HepG2 (cell line): ENCODE results near the gene ROBO3. TPM values are rescaled to one million over a fixed set of nuclear protein-coding genes. Genes with fewer than 3 reads are reported as not detected.
A peak's percentile ranks its signal among the peaks of the same experiment; 100 is the strongest.

ENCODE experiments used
- ATAC-seq: fragments of 200-7000 bp; cut with Tn5 transposase; 3 replicates; pipeline ENCODE4 v1.9.1; 2020; ENCODE audit warnings: mild to moderate bottlenecking, moderate library complexity
- BruUV-seq: library from RNA; stranded (reverse); fragments of 400-500 nt; replicated peaks from 2 replicates; lab custom pipeline; 2021; lab: Mats Ljungman, UMichigan
- CTCF ChIA-PET: fragments of 300-600 bp; formaldehyde crosslinking; extraction: SDS; loops from one replicate; lab custom pipeline; 2021; ENCODE audit warnings: low total read pairs, inconsistent platforms, low intra/inter-chr PET ratio; lab: Yijun Ruan, JAX
- POLR2A ChIA-PET: fragments of 350-600 bp; sonication (Branson Sonifier 250); formaldehyde crosslinking; loops from one replicate; lab custom pipeline; 2020; ENCODE audit warnings: antibody characterized with exemption, inconsistent platforms; lab: Yijun Ruan, JAX
- DNase-seq: peaks from one replicate; pipeline ENCODE4 v3.0.0-alpha.2; 2015; ENCODE audit warnings: low spot score
- FAIRE-seq: peaks from 3 replicates; lab custom pipeline; 2011; peaks lifted over from hg19 to GRCh38; lab: Jason Lieb, UNC
- H2AFZ ChIP-seq: one replicate; pipeline ENCODE4 v1.6.1; 2011; ENCODE audit warnings: low read length, inconsistent platforms
- H3K27ac ChIP-seq: fragments of 300-600 bp; 3 replicates; pipeline ENCODE4 v1.8.0; 2011; ENCODE audit warnings: mixed run types, mild to moderate bottlenecking, mixed read lengths, low read length, inconsistent platforms; ENCODE audit not compliant: insufficient read depth; ENCODE audit errors: extremely low read length
- H3K27me3 ChIP-seq, 2 experiments: fragments of 200-600 bp in 1 of 2; 2 replicates in 1 of 2; 3 replicates in 1 of 2; pipeline versions ENCODE4 v1.6.0 to v1.8.0; 2011; ENCODE audit warnings: low read length in 2 of 2, mild to moderate bottlenecking in 2 of 2, moderate library complexity in 2 of 2, inconsistent platforms in 1 of 2; ENCODE audit not compliant: insufficient read depth in 2 of 2, control insufficient read depth in 1 of 2
- H3K36me3 ChIP-seq, 2 experiments: fragments of 200-600 bp in 1 of 2; replicated peaks in 1 of 2; 2 replicates in 1 of 2; 3 replicates in 1 of 2; pipeline versions ENCODE4 v1.5.1 to v1.8.0; 2011; ENCODE audit warnings: low read length in 2 of 2, inconsistent platforms in 1 of 2; ENCODE audit not compliant: insufficient read depth in 2 of 2, control insufficient read depth in 1 of 2
- H3K4me1 ChIP-seq: 2 replicates; pipeline ENCODE4 v1.5.1; 2012; ENCODE audit warnings: low read length, inconsistent platforms; ENCODE audit not compliant: insufficient read depth
- H3K4me2 ChIP-seq: 2 replicates; pipeline ENCODE4 v1.6.0; 2011; ENCODE audit warnings: low read depth, low read length, inconsistent platforms
- H3K4me3 ChIP-seq, 3 experiments: fragments of 200-600 bp in 1 of 3; sonication (generic), shearing (Covaris generic) in 1 of 3; replicated peaks in 1 of 3; 2 replicates each; pipeline ENCODE4 v1.5.1; 2011 to 2016; ENCODE audit warnings: low read length in 3 of 3, inconsistent platforms in 2 of 3, low read depth in 2 of 3, mild to moderate bottlenecking in 2 of 3, control low read depth in 1 of 3, mixed read lengths in 1 of 3; ENCODE audit not compliant: insufficient read depth in 1 of 3
- H3K79me2 ChIP-seq: one replicate; pipeline ENCODE4 v1.6.1; 2011; ENCODE audit warnings: low read length, inconsistent platforms; ENCODE audit not compliant: insufficient read depth
- H3K9ac ChIP-seq: 2 replicates; pipeline ENCODE4 v1.6.0; 2011; ENCODE audit warnings: mild to moderate bottlenecking, low read depth, low read length, inconsistent platforms; ENCODE audit not compliant: insufficient read depth
- H3K9me3 ChIP-seq: 2 replicates; pipeline ENCODE4 v1.5.1; 2012; ENCODE audit warnings: mild to moderate bottlenecking, low read length
- H4K20me1 ChIP-seq: 2 replicates; pipeline ENCODE4 v1.6.0; 2011; ENCODE audit warnings: inconsistent platforms, mild to moderate bottlenecking, low read length, moderate library complexity; ENCODE audit not compliant: insufficient read depth
- CEBPB ChIP-seq: IDR thresholded peaks from 2 replicates; pipeline ENCODE4 v1.6.1; 2011; ENCODE audit warnings: low read depth, low read length, improper control_type of control experiment, borderline replicate concordance
- CEBPG ChIP-seq: IDR thresholded peaks from 2 replicates; pipeline ENCODE4 v1.6.1; 2016
- FOSL2 ChIP-seq: sonication (generic); formaldehyde crosslinking; IDR thresholded peaks from 2 replicates; pipeline ENCODE4 v1.4.0; 2020; ENCODE audit warnings: missing genetic modification reagents
- FOXA1 ChIP-seq, 2 experiments: fragments of 450-650 bp in 1 of 2; sonication (generic) in 1 of 2; formaldehyde crosslinking in 1 of 2; IDR thresholded peaks; 2 replicates each; pipeline versions ENCODE4 v1.4.0 to v1.6.1; 2016 to 2020; ENCODE audit warnings: missing genetic modification reagents in 1 of 2
- FOXA3 ChIP-seq: IDR thresholded peaks from 2 replicates; pipeline ENCODE4 v1.6.1; 2016; ENCODE audit warnings: missing genetic modification reagents, missing compliant biosample characterization
- HMG20A ChIP-seq: IDR thresholded peaks from 2 replicates; pipeline ENCODE4 v1.6.1; 2016; ENCODE audit warnings: borderline replicate concordance
- MEIS1 ChIP-seq: sonication (generic); formaldehyde crosslinking; IDR thresholded peaks from 2 replicates; pipeline ENCODE4 v1.9.0; 2021; ENCODE audit warnings: mild to moderate bottlenecking, missing genetic modification reagents, moderate library complexity, borderline replicate concordance
- POLR2G ChIP-seq: fragments of 200-400 bp; formaldehyde crosslinking; IDR thresholded peaks from 2 replicates; pipeline ENCODE4 v1.6.1; 2018; ENCODE audit warnings: mild to moderate bottlenecking, low read depth, low read length, moderate library complexity
- RBM22 ChIP-seq: fragments of 200-400 bp; formaldehyde crosslinking; optimal IDR thresholded peaks from 2 replicates; pipeline ENCODE3; 2017; ENCODE audit warnings: mild to moderate bottlenecking, low read length, moderate library complexity
- ZC3H13 ChIP-seq: sonication (generic); formaldehyde crosslinking; IDR thresholded peaks from 2 replicates; pipeline ENCODE4 v1.8.1; 2023; ENCODE audit warnings: mild to moderate bottlenecking, missing genetic modification reagents, moderate library complexity
- ZKSCAN1 ChIP-seq: fragments of 150-350 bp; IDR thresholded peaks from 2 replicates; pipeline ENCODE4 v1.6.1; 2014; ENCODE audit warnings: low read length
- ZNF563 ChIP-seq: sonication (generic); formaldehyde crosslinking; IDR thresholded peaks from 2 replicates; pipeline ENCODE4 v1.8.0; 2022; ENCODE audit warnings: mild to moderate bottlenecking, moderate library complexity, missing genetic modification reagents
- ZNF644 ChIP-seq: IDR thresholded peaks from 2 replicates; pipeline ENCODE4 v1.6.1; 2016; ENCODE audit warnings: low read depth
- WGBS: methylation state at CpG from one replicate; pipeline ENCODE4 v1.1.6; 2017; ENCODE audit warnings: low lambda C conversion rate; 5-methylcytosine and 5-hydroxymethylcytosine counted together
- in situ Hi-C: cut with HindIII; loops from 2 replicates; pipeline ENCODE4 v1.10.0; 2017; ENCODE audit warnings: low pct_unique_long_range_greater_than_20kb; ENCODE audit not compliant: extremely low pct_ligation_motif_present
- intact Hi-C: fragments of 100-400 bp; cut with micrococcal nuclease; formaldehyde crosslinking; loops from one replicate; pipeline ENCODE4 v1.10.0; 2022; ENCODE audit not compliant: unreplicated experiment
- polyA plus RNA-seq, 8 experiments: library from polyadenylated mRNA; depleted of rRNA in 3 of 8; stranded (reverse) in 7 of 8; unstranded in 1 of 8; fragments of >200 nt; fragmentation: Illumina TruSeq in 4 of 8; extraction: Trizol in 4 of 8; gene quantifications; 2 replicates each; pipeline versions ENCODE4 v1.2.1 to v1.2.3, GENCODE V29; 2011 to 2016; ENCODE audit warnings: low read depth in 4 of 8, missing spikeins in 1 of 8, mixed read lengths in 1 of 8; ENCODE audit not compliant: insufficient read depth in 1 of 8
- total RNA-seq, 5 experiments: library from RNA; depleted of rRNA; stranded (reverse); fragments of >200 nt; fragmentation: Illumina TruSeq; extraction: Trizol; gene quantifications; 2 replicates each; pipeline ENCODE4 v1.2.3, GENCODE V29; 2016; ENCODE audit warnings: low read depth in 1 of 5
- TF ChIP-seq, protein P1 (sequence below): sonication (generic); formaldehyde crosslinking; IDR thresholded peaks from 2 replicates; pipeline ENCODE4 v1.5.0; 2020; ENCODE audit warnings: mild to moderate bottlenecking, missing genetic modification reagents, moderate library complexity
- TF ChIP-seq, protein P2 (sequence below): sonication (generic); formaldehyde crosslinking; IDR thresholded peaks from 2 replicates; pipeline ENCODE4 v1.4.0; 2020; ENCODE audit warnings: missing genetic modification reagents
- TF ChIP-seq, protein P3 (sequence below), 2 experiments: fragments of 450-650 bp in 1 of 2; sonication (generic) in 1 of 2; formaldehyde crosslinking; IDR thresholded peaks; 2 replicates each; pipeline versions ENCODE4 v1.5.0 to v1.8.0; 2020 to 2022; ENCODE audit warnings: mild to moderate bottlenecking in 1 of 2, missing genetic modification reagents in 1 of 2
- TF ChIP-seq, protein P4 (sequence below): sonication (generic); formaldehyde crosslinking; IDR thresholded peaks from 2 replicates; pipeline ENCODE4 v1.4.0; 2020; ENCODE audit warnings: missing genetic modification reagents
- TF ChIP-seq, protein P5 (sequence below): sonication (generic); IDR thresholded peaks from 2 replicates; pipeline ENCODE4 v1.6.1; 2016; ENCODE audit warnings: low read depth, borderline replicate concordance

ROBO3 gene
- total and polyA plus RNA-seq, 2 of the 13 experiments (the other 11 are each of a cell fraction or from before 2014, with no cell fraction given): 0.07 to 2.4 TPM

DNA sequence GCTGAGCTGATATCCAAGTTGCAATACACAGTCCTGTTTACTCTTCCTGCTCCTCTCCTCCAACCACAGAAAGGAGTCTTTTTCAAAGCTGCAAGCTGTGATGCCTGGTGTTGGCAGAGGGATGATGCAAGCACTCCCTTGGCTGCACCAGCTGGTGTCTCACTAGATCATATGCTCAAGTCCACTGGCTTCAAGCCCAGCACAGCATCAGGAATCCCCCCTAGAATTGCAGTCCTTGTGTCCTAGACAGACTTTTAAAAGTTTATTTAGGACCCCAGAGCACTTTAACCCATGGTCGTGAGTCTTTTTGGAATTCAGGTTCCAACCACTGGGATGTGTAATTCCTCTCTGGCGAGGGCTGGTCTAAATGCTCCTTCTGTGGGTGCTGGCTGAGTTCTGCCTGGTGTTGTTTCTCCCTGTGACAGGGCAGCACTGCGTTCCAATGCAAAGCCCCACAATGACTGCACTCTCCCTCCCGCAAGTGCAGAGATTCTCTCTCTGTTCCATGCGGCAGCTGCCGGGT lies 51.9 kb downstream of the ROBO3 start:
- ATAC-seq: peak; percentile 66
- no peaks in the 10 kb centered on the region for H4K20me1 ChIP-seq
- H3K9ac ChIP-seq: no peak overlapping the region
- intact Hi-C loops (no loop called here), in situ Hi-C loops (no loop called here)
- no peak for FAIRE-seq
- CTCF ChIA-PET: no interaction called here
- no peak overlapping the region for H3K4me2 ChIP-seq
- DNase-seq: peak; percentile 16
- no peaks in the 10 kb centered on the region for H3K27me3 ChIP-seq
- peaks cover 1 to 10% of the 10 kb centered on the region in 2 experiments for H3K36me3 ChIP-seq
- no peak overlapping the region for H2AFZ ChIP-seq
- H3K27ac ChIP-seq: no peak overlapping the region
- no TSS peak for BruUV-seq
- H3K9me3 ChIP-seq: peaks cover 7% of the 10 kb centered on the region
- no peak overlapping the region for H3K4me3 ChIP-seq
- H3K79me2 ChIP-seq: no peaks in the 10 kb centered on the region
- WGBS: 90% methylated on average over 6 of the region's 6 CpGs
- POLR2A ChIA-PET: interaction anchor here (1.4 kb wide), 1 partner anchor 37 kb away, joined by 3 read pairs; the partner anchor contains the start of gene CCDC15
- peaks cover 19% of the 10 kb centered on the region for H3K4me1 ChIP-seq
- TF ChIP-seq CEBPG (peak; percentile 87), POLR2G (peak; percentile 44; the same call in 1 of the 2 replicates), ZKSCAN1 (no peak), FOSL2 (CRISPR knock-in tag) (peak; percentile 16; the same call in 1 of the 2 replicates), ZC3H13 (CRISPR knock-in tag) (0 out of 2 replicates have a peak, but pooled peaks have one; percentile 11), MEIS1 (CRISPR knock-in tag) (no peak), HMG20A (no peak), ZNF563 (CRISPR knock-in tag) (peak; percentile 90; the same call in 1 of the 2 replicates), ZNF644 (CRISPR knock-in tag) (peak; percentile 63), CEBPB (peak; percentile 53; the same call in 1 of the 2 replicates), FOXA3 (CRISPR knock-in tag) (peak; percentile 57), FOXA1 (IDR thresholded peaks at IDR 0.05) (no peak), FOXA1 (CRISPR knock-in tag; IDR thresholded peaks at IDR 0.05) (peak; percentile 52; the same call in 1 of the 2 replicates), RBM22 (peak; percentile 77)
- TF ChIP-seq, protein P1, sequence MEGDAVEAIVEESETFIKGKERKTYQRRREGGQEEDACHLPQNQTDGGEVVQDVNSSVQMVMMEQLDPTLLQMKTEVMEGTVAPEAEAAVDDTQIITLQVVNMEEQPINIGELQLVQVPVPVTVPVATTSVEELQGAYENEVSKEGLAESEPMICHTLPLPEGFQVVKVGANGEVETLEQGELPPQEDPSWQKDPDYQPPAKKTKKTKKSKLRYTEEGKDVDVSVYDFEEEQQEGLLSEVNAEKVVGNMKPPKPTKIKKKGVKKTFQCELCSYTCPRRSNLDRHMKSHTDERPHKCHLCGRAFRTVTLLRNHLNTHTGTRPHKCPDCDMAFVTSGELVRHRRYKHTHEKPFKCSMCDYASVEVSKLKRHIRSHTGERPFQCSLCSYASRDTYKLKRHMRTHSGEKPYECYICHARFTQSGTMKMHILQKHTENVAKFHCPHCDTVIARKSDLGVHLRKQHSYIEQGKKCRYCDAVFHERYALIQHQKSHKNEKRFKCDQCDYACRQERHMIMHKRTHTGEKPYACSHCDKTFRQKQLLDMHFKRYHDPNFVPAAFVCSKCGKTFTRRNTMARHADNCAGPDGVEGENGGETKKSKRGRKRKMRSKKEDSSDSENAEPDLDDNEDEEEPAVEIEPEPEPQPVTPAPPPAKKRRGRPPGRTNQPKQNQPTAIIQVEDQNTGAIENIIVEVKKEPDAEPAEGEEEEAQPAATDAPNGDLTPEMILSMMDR (CRISPR knock-in tag): peak; percentile 42
- TF ChIP-seq, protein P2, sequence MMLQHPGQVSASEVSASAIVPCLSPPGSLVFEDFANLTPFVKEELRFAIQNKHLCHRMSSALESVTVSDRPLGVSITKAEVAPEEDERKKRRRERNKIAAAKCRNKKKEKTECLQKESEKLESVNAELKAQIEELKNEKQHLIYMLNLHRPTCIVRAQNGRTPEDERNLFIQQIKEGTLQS (CRISPR knock-in tag): peak; percentile 73
- TF ChIP-seq, protein P3, sequence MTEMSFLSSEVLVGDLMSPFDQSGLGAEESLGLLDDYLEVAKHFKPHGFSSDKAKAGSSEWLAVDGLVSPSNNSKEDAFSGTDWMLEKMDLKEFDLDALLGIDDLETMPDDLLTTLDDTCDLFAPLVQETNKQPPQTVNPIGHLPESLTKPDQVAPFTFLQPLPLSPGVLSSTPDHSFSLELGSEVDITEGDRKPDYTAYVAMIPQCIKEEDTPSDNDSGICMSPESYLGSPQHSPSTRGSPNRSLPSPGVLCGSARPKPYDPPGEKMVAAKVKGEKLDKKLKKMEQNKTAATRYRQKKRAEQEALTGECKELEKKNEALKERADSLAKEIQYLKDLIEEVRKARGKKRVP (CRISPR knock-in tag; IDR thresholded peaks at IDR 0.05): peak in 1 of 2 experiments; percentile 93; a peak in 2 of 4 replicates
- TF ChIP-seq, protein P4, sequence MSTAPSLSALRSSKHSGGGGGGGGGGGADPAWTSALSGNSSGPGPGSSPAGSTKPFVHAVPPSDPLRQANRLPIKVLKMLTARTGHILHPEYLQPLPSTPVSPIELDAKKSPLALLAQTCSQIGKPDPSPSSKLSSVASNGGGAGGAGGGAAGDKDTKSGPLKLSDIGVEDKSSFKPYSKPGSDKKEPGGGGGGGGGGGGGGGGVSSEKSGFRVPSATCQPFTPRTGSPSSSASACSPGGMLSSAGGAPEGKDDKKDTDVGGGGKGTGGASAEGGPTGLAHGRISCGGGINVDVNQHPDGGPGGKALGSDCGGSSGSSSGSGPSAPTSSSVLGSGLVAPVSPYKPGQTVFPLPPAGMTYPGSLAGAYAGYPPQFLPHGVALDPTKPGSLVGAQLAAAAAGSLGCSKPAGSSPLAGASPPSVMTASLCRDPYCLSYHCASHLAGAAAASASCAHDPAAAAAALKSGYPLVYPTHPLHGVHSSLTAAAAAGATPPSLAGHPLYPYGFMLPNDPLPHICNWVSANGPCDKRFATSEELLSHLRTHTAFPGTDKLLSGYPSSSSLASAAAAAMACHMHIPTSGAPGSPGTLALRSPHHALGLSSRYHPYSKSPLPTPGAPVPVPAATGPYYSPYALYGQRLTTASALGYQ (CRISPR knock-in tag): no peak
- TF ChIP-seq, protein P5, sequence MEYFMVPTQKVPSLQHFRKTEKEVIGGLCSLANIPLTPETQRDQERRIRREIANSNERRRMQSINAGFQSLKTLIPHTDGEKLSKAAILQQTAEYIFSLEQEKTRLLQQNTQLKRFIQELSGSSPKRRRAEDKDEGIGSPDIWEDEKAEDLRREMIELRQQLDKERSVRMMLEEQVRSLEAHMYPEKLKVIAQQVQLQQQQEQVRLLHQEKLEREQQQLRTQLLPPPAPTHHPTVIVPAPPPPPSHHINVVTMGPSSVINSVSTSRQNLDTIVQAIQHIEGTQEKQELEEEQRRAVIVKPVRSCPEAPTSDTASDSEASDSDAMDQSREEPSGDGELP: peak; percentile 60; the same call in 1 of the 2 replicates
